Bone marrow (tissue), 2 donors: Measurements from ENCODE around the gene CD19.
A peak's percentile ranks its signal among the peaks of the same experiment; 100 is the strongest.
"Not testable (repeated sequence)": the region's sequence is repeated elsewhere in the genome, so short reads cannot be mapped to it uniquely, and the experiment has no call there.

Experiments
- DNase-seq, 2 donors: peaks; one replicate each; lab custom pipeline; 2025; lab: John Stamatoyannopoulos, UW

The CD19 gene

GRCh38 chr16:28910086-28911031, 21.4 kb upstream of the CD19 start:
- DNase-seq = no peak

GRCh38 chr16:28912558-28912957, 19.2 kb upstream of the CD19 start:
- no peak for DNase-seq

GRCh38 chr16:28913946-28914724, 17.6 kb upstream of the CD19 start:
- DNase-seq = no peak

- DNase-seq = no peak
Observed at GRCh38 chr16:28915181-28915580, 16.6 kb upstream of the CD19 start.

GRCh38 chr16:28917095-28917494, 14.7 kb upstream of the CD19 start:
- no peak for DNase-seq

GRCh38 chr16:28918698-28919097, 13.1 kb upstream of the CD19 start:
- no peak for DNase-seq

GRCh38 chr16:28923231-28923587, 8.6 kb upstream of the CD19 start:
- DNase-seq = no peak

GRCh38 chr16:28923652-28924398, 7.9 kb upstream of the CD19 start:
- no peak for DNase-seq

GRCh38 chr16:28924399-28924761, 7.4 kb upstream of the CD19 start:
- DNase-seq = no peak

- peak; percentile 71 to 95 for DNase-seq
Observed at GRCh38 chr16:28924762-28925385, 6.9 kb upstream of the CD19 start, which contains the start of gene RABEP2. Gene RABEP2, minus strand, starts transcription at chr16:28925238. Its CDS starts 75 bp downstream, at chr16:28925163.

GRCh38 chr16:28925386-28926228, 6.2 kb upstream of the CD19 start:
- DNase-seq = peak; percentile 92 to 95

- not testable (repeated sequence) for DNase-seq
Observed at GRCh38 chr16:28926284-28926683, 5.5 kb upstream of the CD19 start.

GRCh38 chr16:28927815-28928214, 4.0 kb upstream of the CD19 start:
- DNase-seq = no peak

- DNase-seq = no peak
Observed at GRCh38 chr16:28930203-28930602, 1.6 kb upstream of the CD19 start.

- no peak for DNase-seq
Observed at GRCh38 chr16:28930652-28931051, 1.1 kb upstream of the CD19 start.

- no peak for DNase-seq
Observed at GRCh38 chr16:28932339-28933141, 769 bp downstream of the CD19 start.

GRCh38 chr16:28933171-28933570, 1.4 kb downstream of the CD19 start:
- no peak for DNase-seq

- no peak for DNase-seq
Observed at GRCh38 chr16:28935346-28935745, 3.6 kb downstream of the CD19 start.

GRCh38 chr16:28935924-28936783, 4.4 kb downstream of the CD19 start:
- peak; percentile 70 to 85 for DNase-seq
